SJSA1 (cell line): ENCODE data around the gene ST13. TPM values are rescaled to one million over a fixed set of nuclear protein-coding genes. Genes with fewer than 3 reads are reported as not detected.
A peak's percentile ranks its signal among the peaks of the same experiment; 100 is the strongest.

Experiments
- DNase-seq, 2 experiments: peaks; one replicate each; pipeline ENCODE4 v3.0.0-alpha.2; 2015 to 2020; ENCODE audit warnings: low spot score in 2 of 2, low read depth in 1 of 2
- H3K27ac ChIP-seq: fragments of 250-450 bp; sonication (Bioruptor Pico); 2 replicates; pipeline ENCODE4 v1.5.1; 2020; ENCODE audit warnings: mild to moderate bottlenecking, moderate library complexity
- H3K27me3 ChIP-seq: fragments of 250-450 bp; sonication (Bioruptor Pico); replicated peaks from 2 replicates; pipeline ENCODE4 v1.5.1; 2020; ENCODE audit warnings: mild to moderate bottlenecking, moderate library complexity
- H3K36me3 ChIP-seq: fragments of 250-450 bp; sonication (Bioruptor Pico); 2 replicates; pipeline ENCODE4 v1.5.1; 2020; ENCODE audit warnings: mild to moderate bottlenecking
- H3K4me1 ChIP-seq: fragments of 250-450 bp; sonication (Bioruptor Pico); replicated peaks from 2 replicates; pipeline ENCODE4 v1.6.1; 2021; ENCODE audit warnings: mild to moderate bottlenecking
- H3K4me3 ChIP-seq: fragments of 250-450 bp; sonication (Bioruptor Pico); 2 replicates; pipeline ENCODE4 v1.5.1; 2020; ENCODE audit warnings: mild to moderate bottlenecking
- H3K9me3 ChIP-seq: fragments of 250-450 bp; sonication (Bioruptor Pico); replicated peaks from 2 replicates; pipeline ENCODE4 v1.5.1; 2020; ENCODE audit warnings: mild to moderate bottlenecking
- total RNA-seq: library from RNA; depleted of rRNA; stranded (reverse); fragments of >200 nt; shearing (Covaris generic); gene quantifications from 2 replicates; pipeline ENCODE4 v1.2.3, GENCODE V29; 2014

ST13 gene
- total RNA-seq, 1 experiment from 2014 or later = 190 TPM

DNA sequence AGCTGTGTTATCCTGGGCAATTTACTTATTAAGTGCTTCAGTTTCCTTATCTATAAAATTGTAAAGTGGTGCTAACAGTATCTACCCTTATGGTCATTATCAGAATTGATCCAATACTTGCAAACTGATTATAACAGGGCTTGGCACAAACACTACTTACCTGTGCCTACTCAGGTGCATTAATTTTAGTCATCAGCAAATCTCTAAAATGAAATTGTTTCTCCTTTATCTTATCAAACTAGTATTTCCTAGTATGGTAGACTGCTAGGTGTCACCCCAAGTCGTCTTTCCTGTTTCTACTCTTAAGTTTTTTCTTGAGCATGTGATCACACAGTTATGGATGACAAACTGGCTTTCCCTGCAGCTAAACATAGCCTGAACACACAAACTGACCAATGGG lies 33.0 kb downstream of the ST13 start:
- DNase-seq = no peak
- peaks cover 42% of the 10 kb centered on the region for H3K36me3 ChIP-seq
- no peaks in the 10 kb centered on the region for H3K27me3 ChIP-seq
- no peak overlapping the region for H3K4me3 ChIP-seq
- no peaks in the 10 kb centered on the region for H3K9me3 ChIP-seq
- H3K4me1 ChIP-seq = peaks cover 9% of the 10 kb centered on the region; the same call in 1 of the 2 replicates
- no peak overlapping the region for H3K27ac ChIP-seq

DNA sequence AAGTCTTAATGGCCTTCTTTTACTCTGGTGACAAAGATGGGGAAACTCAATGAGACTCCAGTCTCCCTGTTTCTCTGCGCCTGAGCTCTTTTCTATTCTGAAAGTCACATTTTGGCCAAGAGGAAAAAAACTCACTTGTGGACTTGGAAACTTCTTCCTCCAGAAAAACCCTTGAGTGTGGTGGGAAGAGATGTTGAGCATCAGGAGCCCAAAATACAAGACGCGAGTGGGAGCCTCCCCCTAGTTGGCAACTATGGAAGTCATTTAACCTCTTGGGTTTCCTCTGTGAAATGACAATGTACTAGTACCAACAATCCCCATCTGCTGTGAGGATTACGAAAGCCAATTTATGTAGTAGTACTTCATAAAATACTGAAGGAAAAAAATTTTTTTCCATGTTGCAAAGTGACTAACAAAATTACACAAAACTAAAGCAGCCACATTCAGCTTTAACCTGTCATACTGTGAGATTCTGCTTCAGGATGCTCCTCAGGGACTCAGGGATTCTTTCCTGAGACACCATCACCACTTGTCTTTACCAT lies 36.8 kb downstream of the ST13 start:
- H3K4me1 ChIP-seq = peaks cover 18% of the 10 kb centered on the region
- no peaks in the 10 kb centered on the region for H3K9me3 ChIP-seq
- H3K27ac ChIP-seq = no peak overlapping the region
- H3K27me3 ChIP-seq = no peaks in the 10 kb centered on the region
- H3K36me3 ChIP-seq = peaks cover 33% of the 10 kb centered on the region
- peak overlapping the region; percentile 93 for H3K4me3 ChIP-seq
- peak in 1 of 2 experiments; percentile 55 for DNase-seq

DNA sequence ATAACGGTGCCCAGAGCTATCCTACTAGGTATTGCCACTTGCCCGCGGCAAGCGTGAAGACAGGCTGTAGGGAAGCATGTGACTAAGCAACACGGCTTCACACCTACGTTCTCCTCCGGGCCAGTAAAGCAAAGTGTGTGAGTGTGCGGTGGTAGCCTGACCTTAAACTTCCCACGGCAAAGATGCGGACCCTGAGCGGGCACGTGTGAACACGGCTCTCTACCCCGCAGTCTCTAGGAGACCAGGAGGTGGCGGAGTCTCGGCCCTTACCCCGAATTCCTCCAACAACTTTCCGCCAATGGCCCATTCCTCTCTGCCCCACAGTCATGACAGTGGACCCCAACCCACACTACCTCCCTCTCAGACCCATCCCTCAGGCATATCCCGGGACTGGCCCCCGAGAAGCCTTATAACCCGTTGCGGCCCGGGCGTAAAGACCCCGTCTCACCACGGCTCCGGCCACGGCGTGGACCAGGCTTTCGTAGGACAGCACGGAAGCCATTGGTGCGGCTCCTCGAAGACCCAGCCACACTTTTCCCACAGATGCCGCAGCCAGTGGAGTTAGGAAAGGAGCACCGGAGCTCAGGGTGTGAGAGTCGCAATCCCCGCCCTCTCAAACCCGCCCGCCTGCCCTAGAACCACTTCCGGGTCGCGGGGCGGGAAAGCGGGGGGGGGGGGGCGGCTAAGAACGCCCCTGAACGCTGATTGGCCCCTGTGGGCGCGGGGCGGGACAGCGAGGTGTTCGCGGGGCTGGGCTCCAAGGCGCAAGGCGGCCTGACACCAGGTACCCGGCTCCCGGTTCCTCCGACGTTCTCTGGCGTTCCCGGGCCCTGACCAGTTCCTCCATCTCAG lies 37.5 kb downstream of the ST13 start, which contains the start of gene SLC25A17:
TSS of gene SLC25A17 (minus strand) at position 600 of the 852 bp plus-strand sequence. CDS start at position 502, 98 bp downstream.
- peak; percentile 62 to 83 for DNase-seq

DNA sequence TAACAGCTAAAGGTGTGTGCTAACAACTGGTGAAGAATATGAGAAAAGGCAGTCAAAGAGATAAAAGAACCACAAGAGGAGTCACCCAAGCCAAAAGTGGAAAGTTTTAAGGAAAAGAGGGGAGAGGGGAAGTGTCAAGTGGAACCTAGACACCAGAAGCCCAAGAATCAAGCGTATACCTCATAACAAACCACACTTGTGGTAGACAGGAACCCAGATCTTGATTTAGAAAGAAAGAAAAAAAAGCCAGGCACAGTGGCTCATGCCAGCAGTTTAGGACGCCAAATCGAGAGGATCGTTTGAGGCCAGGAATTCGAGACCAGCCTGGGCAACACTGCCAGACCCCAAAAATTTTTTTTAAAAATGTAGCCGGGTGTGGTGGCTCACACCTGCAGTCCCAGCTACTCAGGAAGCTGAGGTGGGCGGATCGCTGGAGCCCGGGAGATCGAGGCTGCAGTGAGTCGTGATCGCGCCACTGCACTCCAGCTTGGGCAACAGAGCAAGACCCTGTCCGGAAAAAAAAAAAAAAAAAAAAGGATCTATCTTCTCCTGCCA lies 38.2 kb downstream of the ST13 start:
- Histone ChIP-seq H3K27me3 (no peaks in the 10 kb centered on the region), H3K4me1 (peaks cover 18% of the 10 kb centered on the region), H3K36me3 (peaks cover 30% of the 10 kb centered on the region), H3K4me3 (peak overlapping the region; percentile 93), H3K9me3 (no peaks in the 10 kb centered on the region), H3K27ac (no peak overlapping the region)
- no peak for DNase-seq

More for the DNA sequence above, 37.5 kb downstream of the ST13 start, which contains the start of gene SLC25A17:
- Histone ChIP-seq H3K27me3 (no peaks in the 10 kb centered on the region), H3K27ac (peak within 1 kb of the TSS; percentile 59), H3K9me3 (no peaks in the 10 kb centered on the region), H3K4me3 (peak within 1 kb of the TSS; percentile 93), H3K36me3 (peaks cover 30% of the 10 kb centered on the region), H3K4me1 (peaks cover 18% of the 10 kb centered on the region)

DNA sequence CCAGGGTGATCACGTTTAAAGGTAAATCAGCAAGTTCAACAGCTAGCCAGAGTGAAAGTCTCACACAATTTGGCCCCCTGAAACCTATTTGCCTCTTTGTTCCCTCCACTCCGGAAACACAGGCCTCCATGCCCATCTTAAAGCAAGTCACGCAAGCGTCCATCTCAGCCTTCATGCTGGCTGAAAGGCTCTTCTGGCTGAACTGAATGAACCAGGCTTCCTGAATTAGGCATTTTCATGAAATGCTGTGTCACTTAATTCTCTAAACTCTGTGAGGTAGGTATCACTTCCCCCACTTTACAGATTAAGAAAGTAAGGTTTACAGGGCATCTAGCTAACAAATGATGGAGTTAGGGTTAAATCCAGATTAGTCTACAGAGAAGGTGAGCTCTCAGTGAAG lies 38.7 kb downstream of the ST13 start:
- H3K27me3 ChIP-seq = no peaks in the 10 kb centered on the region
- H3K27ac ChIP-seq = no peak overlapping the region
- H3K4me1 ChIP-seq = peaks cover 18% of the 10 kb centered on the region
- no peaks in the 10 kb centered on the region for H3K9me3 ChIP-seq
- H3K36me3 ChIP-seq = peaks cover 28% of the 10 kb centered on the region
- no peak for DNase-seq
- no peak overlapping the region; the same call in 1 of the 2 replicates for H3K4me3 ChIP-seq

DNA sequence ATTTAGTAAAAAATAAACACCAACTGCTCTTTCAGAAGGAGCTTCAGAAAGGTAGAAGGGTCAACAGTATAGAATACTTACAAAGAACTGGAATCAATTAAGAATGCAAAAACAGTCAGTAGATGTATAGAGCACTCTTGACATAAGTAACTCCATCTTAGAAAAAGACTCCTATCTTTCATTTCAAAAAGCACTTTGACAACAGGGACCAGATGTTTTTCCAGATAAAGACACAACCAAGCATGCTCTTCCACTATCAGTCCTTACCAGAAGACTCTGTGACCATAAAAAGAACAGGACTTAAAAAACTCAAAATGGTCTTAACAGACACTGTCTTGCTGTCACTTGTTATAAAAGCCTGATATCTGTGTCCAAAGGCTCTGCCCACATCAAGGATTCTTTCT lies 42.5 kb downstream of the ST13 start:
- peaks cover 14% of the 10 kb centered on the region for H3K4me1 ChIP-seq
- no peak overlapping the region for H3K27ac ChIP-seq
- H3K4me3 ChIP-seq = no peak overlapping the region
- no peaks in the 10 kb centered on the region for H3K9me3 ChIP-seq
- H3K36me3 ChIP-seq = peaks cover 28% of the 10 kb centered on the region
- DNase-seq = no peak
- H3K27me3 ChIP-seq = no peaks in the 10 kb centered on the region

DNA sequence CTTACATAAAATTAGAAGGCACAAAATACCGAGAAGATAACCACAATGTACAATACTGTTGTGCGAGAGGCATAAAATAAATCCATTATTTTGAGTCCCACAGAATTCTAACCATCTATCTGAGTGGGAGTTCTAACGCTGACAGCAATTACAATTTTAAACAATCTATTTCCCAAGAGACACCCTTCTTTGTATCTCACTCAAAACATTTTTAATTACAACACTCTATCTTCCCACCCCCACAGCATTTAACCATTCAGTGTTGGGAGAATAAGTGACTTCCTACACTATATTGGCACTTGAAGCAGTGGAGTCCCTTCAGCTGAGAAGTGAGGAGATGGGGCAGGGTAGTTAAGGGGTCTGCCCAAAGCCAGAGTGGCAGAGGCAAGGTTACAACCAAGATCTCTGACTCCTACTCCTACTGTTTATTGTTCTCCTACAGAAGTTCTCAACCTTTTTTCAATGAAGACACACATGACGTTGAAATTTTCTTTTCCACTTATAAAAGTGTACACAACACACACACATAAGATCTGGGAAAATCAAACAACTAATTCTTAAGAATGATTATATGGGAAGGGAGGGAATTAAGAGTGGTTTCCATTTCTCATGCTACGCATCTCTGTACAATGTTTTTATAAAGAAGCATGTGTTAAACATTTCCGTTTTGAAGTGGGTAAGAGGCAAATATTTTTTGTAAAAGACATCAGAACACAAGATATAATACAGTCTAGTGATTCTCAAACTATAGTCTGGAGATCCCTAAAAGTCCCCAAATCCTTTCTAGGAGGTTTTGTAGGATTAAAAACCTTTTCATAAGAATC lies 48.2 kb downstream of the ST13 start:
- peak in 1 of 2 experiments; percentile 12 for DNase-seq
- H3K27me3 ChIP-seq = no peaks in the 10 kb centered on the region
- no peak overlapping the region for H3K27ac ChIP-seq
- peaks cover 9% of the 10 kb centered on the region; the same call in 1 of the 2 replicates for H3K4me1 ChIP-seq
- peaks cover 14% of the 10 kb centered on the region for H3K36me3 ChIP-seq
- H3K4me3 ChIP-seq = no peak overlapping the region
- no peaks in the 10 kb centered on the region for H3K9me3 ChIP-seq

DNA sequence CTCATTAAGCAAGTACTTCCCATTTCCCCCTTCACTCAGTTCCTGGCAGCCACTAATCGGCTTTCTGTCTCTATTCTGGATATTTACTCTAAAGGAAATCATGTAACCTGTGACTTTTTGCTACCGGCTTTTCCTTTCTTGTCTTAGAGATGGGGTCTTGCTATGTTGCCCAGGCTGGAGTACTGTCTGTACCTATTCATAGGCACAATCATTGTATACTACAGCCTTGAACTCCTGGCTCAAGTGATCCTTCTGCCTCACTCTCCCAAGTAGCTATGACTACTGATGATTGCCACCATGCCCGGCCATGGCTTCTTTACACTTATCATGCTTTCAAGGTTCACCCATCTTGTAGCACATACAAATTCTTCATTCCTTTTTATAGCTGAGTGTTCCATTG lies 49.7 kb downstream of the ST13 start:
- Histone ChIP-seq H3K27ac (no peak overlapping the region), H3K36me3 (peaks cover 8% of the 10 kb centered on the region; the same call in 1 of the 2 replicates), H3K4me3 (no peak overlapping the region), H3K4me1 (peaks cover 9% of the 10 kb centered on the region; the same call in 1 of the 2 replicates), H3K27me3 (no peaks in the 10 kb centered on the region), H3K9me3 (no peaks in the 10 kb centered on the region)
- DNase-seq = no peak

DNA sequence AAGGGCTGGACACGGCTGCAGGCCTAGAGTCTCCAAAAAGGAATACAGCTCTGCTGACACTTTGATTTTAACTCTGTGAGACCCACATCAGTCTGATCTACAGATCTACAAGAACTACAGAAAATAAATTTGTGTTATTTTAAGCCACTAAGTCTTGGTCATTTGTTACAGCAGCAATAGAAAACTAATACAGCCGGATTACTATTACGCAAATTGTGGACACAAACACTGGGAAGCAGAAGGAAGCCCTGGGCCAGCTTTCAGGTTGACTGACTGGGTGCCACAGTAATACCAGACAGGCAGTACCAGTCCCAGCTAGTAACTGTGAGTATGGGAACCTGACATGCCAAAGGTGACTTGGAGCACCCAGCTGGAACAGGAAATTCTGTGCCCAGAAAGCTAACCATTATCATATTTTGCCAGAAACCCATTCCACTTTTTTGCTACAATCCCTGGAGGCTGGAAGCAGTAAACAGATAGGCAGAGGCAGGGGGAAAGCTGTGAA lies 50.7 kb downstream of the ST13 start:
- Histone ChIP-seq H3K36me3 (peaks cover 11% of the 10 kb centered on the region; the same call in 1 of the 2 replicates), H3K27me3 (no peaks in the 10 kb centered on the region), H3K4me3 (no peak overlapping the region), H3K27ac (no peak overlapping the region), H3K9me3 (no peaks in the 10 kb centered on the region), H3K4me1 (peaks cover 9% of the 10 kb centered on the region; the same call in 1 of the 2 replicates)
- DNase-seq = no peak

DNA sequence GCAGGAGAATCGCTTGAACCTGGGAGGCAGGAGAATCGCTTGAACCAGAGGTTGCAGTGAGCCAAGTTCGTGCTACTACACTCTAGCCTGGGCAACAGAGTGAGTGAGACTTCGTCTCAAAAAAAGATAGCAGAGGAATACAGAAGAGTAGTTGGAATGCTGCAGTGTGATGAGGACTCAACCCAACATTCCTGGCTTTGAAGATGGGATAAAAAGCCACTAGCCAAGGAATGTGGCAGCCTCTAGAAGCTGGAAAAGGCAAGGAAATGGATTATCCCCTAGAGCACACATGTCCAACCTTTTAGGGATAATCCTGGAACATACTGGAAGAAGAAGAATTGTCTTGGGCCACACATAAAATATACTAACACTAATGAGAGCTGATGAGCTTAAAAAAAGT lies 51.2 kb downstream of the ST13 start:
- DNase-seq = no peak
- H3K4me3 ChIP-seq = no peak overlapping the region
- H3K9me3 ChIP-seq = no peaks in the 10 kb centered on the region
- H3K4me1 ChIP-seq = peaks cover 9% of the 10 kb centered on the region; the same call in 1 of the 2 replicates
- H3K27ac ChIP-seq = no peak overlapping the region
- no peaks in the 10 kb centered on the region for H3K27me3 ChIP-seq
- H3K36me3 ChIP-seq = peaks cover 11% of the 10 kb centered on the region; the same call in 1 of the 2 replicates

DNA sequence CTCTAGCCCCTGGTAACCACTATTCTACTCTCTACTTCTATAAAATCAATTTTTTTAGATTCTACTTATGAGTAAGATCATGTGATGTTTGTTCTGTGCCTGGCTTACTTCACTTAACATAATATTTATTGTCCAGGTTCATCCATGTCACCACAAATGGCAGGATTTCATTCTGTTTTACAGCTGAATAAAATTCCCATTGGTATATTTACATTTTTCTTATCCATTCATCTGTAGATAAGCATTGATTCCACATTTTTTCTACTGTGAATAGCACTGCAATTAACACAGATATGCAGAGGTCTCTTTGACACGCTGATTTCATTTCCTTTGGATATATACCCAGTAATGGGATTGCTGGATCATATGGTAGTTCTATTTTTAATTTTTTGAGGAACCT lies 53.1 kb downstream of the ST13 start:
- H3K27me3 ChIP-seq = no peaks in the 10 kb centered on the region
- no peak for DNase-seq
- H3K27ac ChIP-seq = no peak overlapping the region
- H3K9me3 ChIP-seq = no peaks in the 10 kb centered on the region
- 0 out of 2 replicates have a peak, but pooled peaks cover 1% of the 10 kb centered on the region for H3K4me1 ChIP-seq
- H3K36me3 ChIP-seq = peaks cover 11% of the 10 kb centered on the region; the same call in 1 of the 2 replicates
- no peak overlapping the region for H3K4me3 ChIP-seq

DNA sequence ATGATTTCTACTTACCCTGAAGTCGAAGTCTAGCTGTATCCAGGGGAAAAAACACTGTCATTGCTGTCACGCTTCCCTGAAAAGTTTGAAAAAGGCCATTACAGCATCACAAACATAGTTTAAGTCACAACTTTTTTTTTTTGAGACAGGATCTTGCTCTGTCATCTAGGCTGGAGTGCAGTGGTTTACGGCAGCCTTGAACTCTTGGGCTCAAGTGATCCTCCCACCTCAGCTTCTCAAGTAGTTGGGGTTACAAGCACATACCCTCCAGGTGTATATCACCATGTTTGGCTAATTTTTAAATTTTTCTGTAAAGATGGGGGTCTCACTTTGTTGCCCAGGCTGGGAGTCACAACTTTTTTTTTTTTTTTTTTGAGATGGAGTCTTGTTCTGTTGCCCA lies 57.4 kb downstream of the ST13 start:
- H3K36me3 ChIP-seq = peaks cover 3% of the 10 kb centered on the region
- no peak overlapping the region for H3K4me3 ChIP-seq
- no peaks in the 10 kb centered on the region for H3K9me3 ChIP-seq
- peaks cover 5% of the 10 kb centered on the region for H3K4me1 ChIP-seq
- H3K27ac ChIP-seq = no peak overlapping the region
- H3K27me3 ChIP-seq = no peaks in the 10 kb centered on the region
- DNase-seq = no peak

DNA sequence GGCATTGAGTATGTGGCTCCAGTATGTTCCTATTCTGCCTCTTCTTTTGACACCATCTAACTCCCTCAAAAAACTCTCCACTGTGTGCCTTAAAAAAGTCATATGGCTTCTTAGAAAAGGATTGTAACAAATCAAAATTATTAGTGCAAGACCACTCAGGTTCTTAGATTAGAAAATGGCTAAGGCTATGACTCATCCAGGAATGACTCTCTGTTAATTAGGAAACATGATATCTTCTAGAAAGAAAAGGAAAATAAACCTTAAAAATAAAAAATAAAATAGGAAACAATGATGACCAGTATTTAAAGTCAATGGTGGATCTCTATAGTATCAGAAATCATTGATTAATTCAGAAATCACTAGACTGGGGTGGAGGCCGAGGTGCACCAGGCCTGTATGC lies 59.0 kb downstream of the ST13 start:
- H3K4me1 ChIP-seq = peaks cover 5% of the 10 kb centered on the region
- H3K4me3 ChIP-seq = no peak overlapping the region
- no peaks in the 10 kb centered on the region for H3K9me3 ChIP-seq
- DNase-seq = no peak
- no peak overlapping the region for H3K27ac ChIP-seq
- peaks cover 10% of the 10 kb centered on the region for H3K36me3 ChIP-seq
- H3K27me3 ChIP-seq = no peaks in the 10 kb centered on the region
